ENCODE measurements around the gene ASTN2. TPM values are rescaled to one million over a fixed set of nuclear protein-coding genes. Genes with fewer than 3 reads are reported as not detected.
A peak's percentile ranks its signal among the peaks of the same experiment; 100 is the strongest.

The ASTN2 gene
- total RNA-seq, 1 experiment from 2014 or later: 1.8 TPM

DNA sequence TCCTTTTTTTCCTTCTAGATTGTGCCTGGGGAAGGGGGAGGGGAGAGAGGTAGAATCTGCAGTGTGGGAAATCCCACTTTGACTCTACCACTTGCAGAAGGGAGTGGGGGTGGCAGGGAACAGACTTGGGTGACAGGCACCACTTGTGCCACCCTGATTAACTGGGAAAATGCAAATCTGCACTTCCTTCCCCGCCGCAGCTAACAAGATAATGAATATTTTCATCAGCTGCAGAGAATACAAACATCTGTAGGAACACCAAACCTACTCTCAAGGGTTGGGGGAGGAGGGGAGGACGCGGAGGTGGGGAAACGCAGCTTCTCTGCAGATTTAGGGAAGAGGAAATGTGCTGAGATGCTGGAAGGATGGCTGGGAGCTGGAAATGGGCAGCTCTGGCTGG, 654.2 kb downstream of the ASTN2 start:
- H3K27me3 ChIP-seq (replicated peaks): no peaks in the 10 kb centered on the region
- H3K4me3 ChIP-seq: no peak overlapping the region
- no peaks in the 10 kb centered on the region for H3K9me3 ChIP-seq (replicated peaks)
- H3K4me1 ChIP-seq (replicated peaks): no peaks in the 10 kb centered on the region
- H3K27ac ChIP-seq: no peak overlapping the region
- H3K36me3 ChIP-seq: no peaks in the 10 kb centered on the region
- no peak for DNase-seq (ENCODE audit: low read depth in 1 of 2, low spot score in 2 of 2)

DNA sequence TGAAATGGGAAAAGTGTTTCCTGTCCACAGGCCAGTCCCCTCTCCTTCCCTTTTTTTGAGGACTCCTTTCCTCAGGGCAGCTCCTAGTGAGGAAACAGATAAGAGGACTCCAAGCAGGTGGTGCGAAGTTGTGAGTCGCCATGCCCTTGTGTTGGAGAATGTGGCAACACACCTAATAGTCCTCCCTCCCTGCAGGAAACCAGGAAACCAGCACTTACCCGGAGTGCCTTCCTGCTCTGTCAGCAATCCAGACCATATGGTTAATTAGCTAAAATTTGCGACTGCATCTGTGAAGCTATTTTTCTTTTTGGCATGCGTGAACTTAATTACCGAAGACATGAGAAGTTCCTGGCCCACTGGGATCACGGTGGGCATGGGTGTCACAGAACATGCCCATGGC, 657.8 kb downstream of the ASTN2 start:
- Histone ChIP-seq H3K27ac (no peak overlapping the region), H3K9me3 (replicated peaks) (no peaks in the 10 kb centered on the region), H3K4me1 (replicated peaks) (no peaks in the 10 kb centered on the region), H3K27me3 (replicated peaks) (no peaks in the 10 kb centered on the region), H3K4me3 (no peak overlapping the region), H3K36me3 (no peaks in the 10 kb centered on the region)
- DNase-seq (ENCODE audit: low read depth in 1 of 2, low spot score in 2 of 2): no peak

DNA sequence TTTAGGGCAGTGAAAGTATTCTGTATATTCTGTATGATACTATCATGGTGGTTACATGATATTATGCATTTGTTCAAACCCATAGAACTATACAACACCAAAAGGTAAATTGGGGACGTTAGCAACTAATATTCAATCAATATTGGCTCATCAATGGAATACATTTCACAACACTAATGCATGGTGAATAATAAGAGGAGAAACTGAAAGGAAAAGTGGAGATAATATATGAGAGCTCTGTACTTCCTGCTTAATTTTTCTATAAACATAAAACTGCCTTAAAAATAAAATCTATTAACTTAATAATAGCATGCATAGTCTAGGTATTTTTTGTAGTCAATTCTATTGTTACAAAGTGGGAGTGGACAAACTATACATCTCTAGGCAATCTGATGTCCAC, 661.5 kb downstream of the ASTN2 start:
- no peaks in the 10 kb centered on the region for H3K4me1 ChIP-seq (replicated peaks)
- no peaks in the 10 kb centered on the region for H3K36me3 ChIP-seq
- H3K27me3 ChIP-seq (replicated peaks): no peaks in the 10 kb centered on the region
- no peak for DNase-seq (ENCODE audit: low read depth in 1 of 2, low spot score in 2 of 2)
- no peaks in the 10 kb centered on the region for H3K9me3 ChIP-seq (replicated peaks)
- no peak overlapping the region for H3K4me3 ChIP-seq
- H3K27ac ChIP-seq: no peak overlapping the region

DNA sequence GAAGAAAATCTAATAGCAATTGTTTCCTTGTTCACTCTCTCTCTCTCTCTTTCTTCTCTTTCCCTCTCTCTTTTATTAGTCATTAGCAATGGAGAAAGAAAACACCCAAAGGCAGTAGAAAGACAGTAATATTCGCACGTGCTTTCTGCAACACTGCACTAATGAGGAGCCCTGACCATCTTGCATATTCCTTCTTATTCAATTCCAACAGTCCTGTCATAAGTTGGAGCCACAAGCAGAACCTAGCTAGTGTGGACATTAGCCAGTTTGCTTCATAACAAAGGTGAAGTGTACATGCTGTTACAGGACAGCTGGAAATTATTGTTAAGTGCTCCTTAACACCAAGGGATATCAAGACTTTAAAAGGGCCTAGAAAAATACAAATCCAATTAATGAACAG, 664.3 kb downstream of the ASTN2 start:
- Histone ChIP-seq H3K9me3 (replicated peaks) (no peaks in the 10 kb centered on the region), H3K36me3 (no peaks in the 10 kb centered on the region), H3K27me3 (replicated peaks) (no peaks in the 10 kb centered on the region), H3K4me1 (replicated peaks) (no peaks in the 10 kb centered on the region), H3K4me3 (no peak overlapping the region), H3K27ac (no peak overlapping the region)
- DNase-seq (ENCODE audit: low read depth in 1 of 2, low spot score in 2 of 2): no peak

DNA sequence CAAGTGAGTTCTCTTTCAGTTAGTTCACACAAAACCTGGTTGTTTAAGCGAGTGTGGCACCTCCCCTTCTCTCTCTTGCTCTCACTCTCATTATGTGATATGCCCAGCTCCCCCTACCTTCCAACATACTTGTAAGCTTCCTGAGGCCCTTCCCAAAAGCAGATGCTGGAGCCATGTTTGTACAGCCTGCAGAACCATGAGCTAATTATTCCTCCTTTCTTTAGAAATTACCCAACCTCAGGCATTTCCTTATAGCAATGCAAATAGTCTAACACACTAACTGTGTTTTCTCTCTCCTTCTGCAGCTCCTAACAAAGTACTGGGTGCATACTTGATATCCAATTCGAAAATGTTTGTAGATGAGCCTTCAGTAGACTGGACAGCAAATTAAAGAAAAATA, 665.1 kb downstream of the ASTN2 start:
- H3K27me3 ChIP-seq (replicated peaks): no peaks in the 10 kb centered on the region
- no peaks in the 10 kb centered on the region for H3K36me3 ChIP-seq
- H3K4me1 ChIP-seq (replicated peaks): no peaks in the 10 kb centered on the region
- H3K9me3 ChIP-seq (replicated peaks): no peaks in the 10 kb centered on the region
- H3K4me3 ChIP-seq: no peak overlapping the region
- no peak overlapping the region for H3K27ac ChIP-seq
- no peak for DNase-seq (ENCODE audit: low read depth in 1 of 2, low spot score in 2 of 2)

DNA sequence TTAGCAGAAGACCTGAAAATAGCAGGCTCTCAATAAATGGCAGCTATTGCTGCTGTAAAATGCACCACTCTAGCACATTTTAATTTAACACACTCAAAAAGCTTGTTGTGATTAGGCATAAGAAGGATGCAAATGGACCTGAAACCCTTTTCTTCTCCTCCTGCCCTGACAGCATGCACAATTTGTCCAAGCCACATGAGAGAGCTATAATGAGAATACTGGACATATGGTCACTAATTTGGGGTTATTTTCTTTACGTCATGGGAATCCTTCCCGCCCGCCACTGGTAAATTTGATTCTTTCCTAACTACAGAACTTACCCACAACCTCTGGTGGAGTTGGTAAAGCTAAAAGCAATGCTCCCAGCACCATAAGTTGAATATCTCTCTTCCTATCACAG, 665.7 kb downstream of the ASTN2 start:
- DNase-seq (ENCODE audit: low read depth in 1 of 2, low spot score in 2 of 2): no peak
- no peak overlapping the region for H3K27ac ChIP-seq
- no peaks in the 10 kb centered on the region for H3K36me3 ChIP-seq
- no peaks in the 10 kb centered on the region for H3K4me1 ChIP-seq (replicated peaks)
- no peak overlapping the region for H3K4me3 ChIP-seq
- H3K9me3 ChIP-seq (replicated peaks): no peaks in the 10 kb centered on the region
- H3K27me3 ChIP-seq (replicated peaks): no peaks in the 10 kb centered on the region

DNA sequence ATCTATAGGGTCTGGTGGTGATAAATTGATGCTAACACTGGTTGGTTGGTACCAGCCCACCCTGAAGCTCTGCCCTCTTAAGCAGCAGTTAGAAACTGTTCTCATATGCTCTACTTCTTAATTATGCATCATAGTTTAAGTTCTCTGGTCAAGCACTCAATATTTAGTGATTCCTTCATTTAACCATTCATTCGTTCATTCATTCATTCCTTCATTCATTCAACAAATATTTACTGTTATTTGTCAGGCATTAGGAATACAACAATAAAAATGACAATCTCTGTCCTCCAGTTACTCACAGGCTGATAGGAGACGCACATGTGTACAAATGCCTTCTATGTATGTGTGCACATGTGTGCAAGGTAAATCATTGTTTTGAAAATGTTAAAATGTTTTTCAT, 673.1 kb downstream of the ASTN2 start:
- Histone ChIP-seq H3K27ac (no peak overlapping the region), H3K27me3 (replicated peaks) (no peaks in the 10 kb centered on the region), H3K36me3 (no peaks in the 10 kb centered on the region), H3K4me1 (replicated peaks) (no peaks in the 10 kb centered on the region), H3K4me3 (no peak overlapping the region), H3K9me3 (replicated peaks) (no peaks in the 10 kb centered on the region)
- DNase-seq (ENCODE audit: low read depth in 1 of 2, low spot score in 2 of 2): no peak

DNA sequence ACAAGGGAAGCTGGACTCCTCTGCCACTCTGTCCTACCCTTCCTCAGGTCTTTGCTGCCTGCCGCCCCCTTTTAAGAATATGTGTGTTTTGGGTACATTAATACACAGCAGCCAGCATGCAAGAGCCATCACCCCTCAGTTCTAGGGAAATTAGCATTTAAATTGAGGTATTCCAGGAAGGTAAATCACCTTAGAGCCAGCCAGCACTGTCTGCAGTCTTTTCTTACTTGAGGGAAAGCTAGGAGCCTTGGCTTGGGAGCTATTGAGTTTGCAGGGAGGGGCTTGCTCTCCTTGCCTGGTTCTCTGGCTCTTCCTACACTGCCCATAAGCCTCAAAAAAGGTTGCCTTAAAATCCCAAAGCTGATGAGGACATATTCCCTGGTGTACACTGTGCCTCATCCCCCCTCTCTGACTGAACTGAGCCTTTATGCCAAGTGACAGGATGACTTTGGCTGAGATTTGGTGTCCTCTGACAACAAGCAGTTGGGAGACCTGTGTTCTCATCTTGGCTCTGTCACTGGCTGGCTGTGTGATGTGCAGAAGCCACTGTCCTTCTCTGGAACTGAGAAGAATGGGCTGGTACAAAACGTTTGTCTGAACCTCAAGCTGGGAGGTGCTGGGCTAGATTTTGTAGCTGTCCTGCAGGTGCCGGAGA, 673.6 kb downstream of the ASTN2 start:
- H3K4me1 ChIP-seq (replicated peaks): no peaks in the 10 kb centered on the region
- no peak overlapping the region for H3K4me3 ChIP-seq
- H3K36me3 ChIP-seq: no peaks in the 10 kb centered on the region
- H3K9me3 ChIP-seq (replicated peaks): no peaks in the 10 kb centered on the region
- no peak overlapping the region for H3K27ac ChIP-seq
- H3K27me3 ChIP-seq (replicated peaks): no peaks in the 10 kb centered on the region
- no peak for DNase-seq (ENCODE audit: low read depth in 1 of 2, low spot score in 2 of 2)

DNA sequence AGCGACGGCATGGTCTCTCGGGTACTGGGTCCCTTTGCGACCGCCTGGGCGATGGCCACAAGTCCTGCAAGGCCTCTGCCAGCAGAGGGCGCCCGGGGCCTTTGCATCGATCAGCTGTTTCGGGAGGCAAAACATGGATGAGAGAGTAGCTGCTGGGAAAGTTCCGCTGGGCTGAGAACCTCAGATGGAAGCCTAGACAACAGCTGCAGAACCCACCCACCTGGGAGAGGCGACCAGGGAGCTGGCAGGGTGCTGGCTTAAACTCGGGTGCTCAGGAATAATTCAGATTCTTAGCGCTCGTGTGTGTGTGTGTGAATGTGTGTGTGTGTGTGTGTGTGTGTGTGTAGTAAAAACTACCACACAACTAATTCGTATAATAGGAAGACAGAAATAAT, 677.7 kb downstream of the ASTN2 start:
- H3K4me1 ChIP-seq (replicated peaks): no peaks in the 10 kb centered on the region
- no peaks in the 10 kb centered on the region for H3K36me3 ChIP-seq
- no peaks in the 10 kb centered on the region for H3K27me3 ChIP-seq (replicated peaks)
- H3K27ac ChIP-seq: no peak overlapping the region
- H3K4me3 ChIP-seq: no peak overlapping the region
- H3K9me3 ChIP-seq (replicated peaks): no peaks in the 10 kb centered on the region
- peak; percentile 55 to 80 for DNase-seq (ENCODE audit: low read depth in 1 of 2, low spot score in 2 of 2)

DNA sequence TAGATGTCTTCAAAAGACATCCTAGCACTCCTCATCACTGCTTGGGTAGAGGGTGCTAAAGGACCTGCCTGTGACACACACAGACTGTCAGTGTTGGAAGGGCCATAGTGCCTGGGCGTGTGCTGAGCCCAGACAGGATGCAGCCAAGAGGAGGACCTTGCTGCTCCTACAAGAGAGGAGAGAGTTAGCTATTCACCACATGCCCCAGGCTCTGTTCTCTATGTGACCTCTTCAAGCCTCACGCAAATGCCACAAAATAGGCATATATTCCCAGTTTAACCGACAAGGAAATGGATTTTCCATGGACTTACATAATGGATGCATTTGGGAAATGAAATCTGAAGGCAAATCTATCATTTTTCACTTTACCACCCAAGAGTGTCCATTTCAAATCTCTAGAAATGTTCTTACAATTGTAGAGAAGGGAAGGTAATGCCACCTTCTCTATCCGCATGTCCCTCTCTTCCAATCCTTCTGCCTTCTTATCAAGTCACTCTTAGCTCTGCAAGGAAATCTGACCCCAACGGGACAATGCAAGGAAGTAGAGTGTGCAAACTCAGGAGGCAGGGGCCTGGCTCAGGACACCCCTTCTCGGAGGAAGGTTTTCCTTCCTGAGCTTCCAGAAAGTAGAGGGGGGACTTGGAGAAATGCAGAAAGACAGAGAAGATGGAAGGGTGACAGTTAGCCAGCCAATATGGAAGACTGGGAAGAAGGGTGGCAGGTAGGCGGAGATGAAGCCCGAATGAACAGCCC, 678.3 kb downstream of the ASTN2 start:
- Histone ChIP-seq H3K9me3 (replicated peaks) (no peaks in the 10 kb centered on the region), H3K4me1 (replicated peaks) (no peaks in the 10 kb centered on the region), H3K36me3 (no peaks in the 10 kb centered on the region), H3K4me3 (no peak overlapping the region), H3K27me3 (replicated peaks) (no peaks in the 10 kb centered on the region), H3K27ac (no peak overlapping the region)
- DNase-seq (ENCODE audit: low read depth in 1 of 2, low spot score in 2 of 2): no peak

DNA sequence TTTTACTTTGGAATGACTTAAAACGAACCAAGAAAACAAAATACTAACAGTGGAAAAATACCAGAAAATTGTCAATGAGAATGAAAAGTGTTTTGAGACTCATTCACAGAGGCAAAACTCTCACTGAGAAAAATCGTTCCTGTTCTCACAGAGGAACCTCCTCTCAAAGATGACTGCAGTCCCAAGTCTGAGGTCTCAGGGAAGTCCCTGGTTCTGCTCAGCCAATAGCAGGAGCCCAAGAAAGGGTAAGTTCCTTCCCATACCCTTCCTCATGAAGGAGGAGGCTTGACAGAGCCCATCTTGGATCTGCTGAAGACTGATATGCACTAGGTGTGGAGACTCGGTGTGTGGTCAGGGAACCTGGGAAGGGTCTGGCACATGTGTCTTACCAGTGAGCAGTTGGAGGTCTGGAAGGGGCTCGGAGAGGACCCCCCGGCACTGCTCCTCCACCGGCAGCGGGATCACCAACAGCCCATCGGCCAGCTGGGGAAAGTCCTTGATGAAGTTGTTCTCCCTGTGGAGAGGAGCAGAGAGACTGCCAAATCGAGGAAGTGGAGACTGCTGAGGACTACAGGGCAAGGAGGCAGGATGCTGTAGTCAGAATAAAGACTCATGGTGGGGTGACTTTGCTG, 681.7 kb downstream of the ASTN2 start:
- Histone ChIP-seq H3K9me3 (replicated peaks) (no peaks in the 10 kb centered on the region), H3K4me3 (no peak overlapping the region), H3K27ac (no peak overlapping the region), H3K27me3 (replicated peaks) (no peaks in the 10 kb centered on the region), H3K36me3 (no peaks in the 10 kb centered on the region), H3K4me1 (replicated peaks) (no peaks in the 10 kb centered on the region)
- DNase-seq (ENCODE audit: low read depth in 1 of 2, low spot score in 2 of 2): no peak

DNA sequence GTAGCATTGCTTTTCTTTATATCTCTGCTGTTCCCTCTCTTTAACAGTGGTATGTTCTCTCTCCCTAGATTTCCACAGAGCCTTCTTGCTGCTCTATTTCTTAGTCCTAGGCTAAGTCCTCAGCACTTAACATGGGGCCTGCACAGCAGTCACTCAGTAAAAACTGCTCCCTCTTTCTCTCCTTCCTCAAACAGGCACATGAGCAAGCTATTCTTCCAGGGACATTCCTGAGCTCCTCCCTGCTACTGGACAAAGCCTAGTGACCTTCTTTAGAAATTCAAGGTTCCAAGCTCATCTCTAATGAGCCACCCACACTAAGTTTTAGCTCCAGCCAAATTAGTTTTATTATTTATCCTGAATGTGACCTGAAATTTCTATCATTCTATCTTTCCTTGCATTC, 688.3 kb downstream of the ASTN2 start:
- no peak for DNase-seq (ENCODE audit: low read depth in 1 of 2, low spot score in 2 of 2)
- Histone ChIP-seq H3K36me3 (no peaks in the 10 kb centered on the region), H3K4me3 (no peak overlapping the region), H3K27me3 (replicated peaks) (no peaks in the 10 kb centered on the region), H3K4me1 (replicated peaks) (no peaks in the 10 kb centered on the region), H3K9me3 (replicated peaks) (no peaks in the 10 kb centered on the region), H3K27ac (no peak overlapping the region)

DNA sequence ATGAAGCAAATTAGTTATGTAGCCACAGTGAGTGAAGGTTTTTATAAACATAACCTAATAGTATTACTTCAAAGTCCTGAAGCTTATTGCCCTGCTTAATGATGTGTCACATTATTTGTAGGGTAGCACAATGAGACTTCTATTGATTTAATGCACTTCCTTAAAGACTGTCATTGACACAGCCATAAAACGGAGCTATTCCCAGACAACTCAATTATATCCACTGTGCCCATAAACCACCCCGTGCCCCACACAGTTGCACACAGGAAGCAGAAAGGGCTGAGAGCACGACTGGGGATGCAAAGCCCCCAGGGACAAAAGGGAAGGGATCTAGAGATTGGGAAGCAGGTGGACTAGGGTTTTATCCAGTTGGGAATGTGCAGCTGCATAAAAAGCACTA, 690.7 kb downstream of the ASTN2 start:
- no peak overlapping the region for H3K4me3 ChIP-seq

DNA sequence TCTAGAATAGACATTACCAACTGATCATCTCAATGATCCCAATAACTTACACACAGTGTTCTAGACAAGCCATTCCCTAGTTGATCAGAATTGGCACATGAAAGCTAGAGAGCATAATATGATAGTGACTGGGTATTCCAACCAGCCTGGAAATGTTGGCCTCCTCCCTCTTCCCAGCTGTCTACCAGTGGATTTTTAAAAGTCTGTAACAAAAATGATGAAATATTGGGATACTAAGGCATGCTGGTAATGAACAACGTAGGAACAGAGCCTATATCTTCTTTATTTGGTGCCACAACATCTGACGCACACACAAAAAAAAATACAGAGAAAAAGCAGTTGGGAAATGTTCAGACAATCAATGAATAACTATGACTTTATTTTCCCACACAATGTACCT, 692.9 kb downstream of the ASTN2 start:
- DNase-seq (ENCODE audit: low read depth in 1 of 2, low spot score in 2 of 2): no peak
- H3K27me3 ChIP-seq (replicated peaks): no peaks in the 10 kb centered on the region
- H3K9me3 ChIP-seq (replicated peaks): no peaks in the 10 kb centered on the region
- no peaks in the 10 kb centered on the region for H3K36me3 ChIP-seq
- H3K4me3 ChIP-seq: no peak overlapping the region
- no peak overlapping the region for H3K27ac ChIP-seq
- no peaks in the 10 kb centered on the region for H3K4me1 ChIP-seq (replicated peaks)

More for the DNA sequence above, 690.7 kb downstream of the ASTN2 start:
- Histone ChIP-seq H3K36me3 (no peaks in the 10 kb centered on the region), H3K9me3 (replicated peaks) (no peaks in the 10 kb centered on the region), H3K4me1 (replicated peaks) (no peaks in the 10 kb centered on the region), H3K27ac (no peak overlapping the region), H3K27me3 (replicated peaks) (no peaks in the 10 kb centered on the region)
- DNase-seq (ENCODE audit: low read depth in 1 of 2, low spot score in 2 of 2): no peak
